Measurements from ENCODE around the gene CLASP1. TPM values are rescaled to one million over a fixed set of nuclear protein-coding genes. Genes with fewer than 3 reads are reported as not detected.
"Not testable (repeated sequence)": the region's sequence is repeated elsewhere in the genome, so short reads cannot be mapped to it uniquely, and the experiment has no call there.

CLASP1 gene
- total and polyA plus RNA-seq, 12 donors: 10.1 to 90.6 (median 71.7) TPM

DNA sequence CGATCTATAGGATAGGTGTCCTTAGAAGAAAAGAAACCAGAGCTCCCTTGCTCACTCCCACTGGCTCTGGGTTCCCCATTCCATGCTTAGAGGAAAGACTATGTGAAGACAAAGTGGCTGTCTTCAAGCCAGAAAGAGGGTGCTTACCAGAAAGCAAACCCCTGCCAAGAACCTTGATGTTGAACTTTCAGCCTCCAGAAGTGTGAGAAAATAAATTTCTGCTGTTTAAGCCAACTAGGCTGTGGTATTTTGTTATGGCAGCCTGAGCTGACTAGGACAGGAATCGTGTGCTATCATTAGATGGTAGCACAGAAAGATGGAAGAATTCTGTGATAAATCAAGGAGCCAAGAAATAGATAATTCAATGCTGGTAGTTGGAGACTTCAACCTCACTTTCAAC, 344.3 kb downstream of the CLASP1 start:
- TF ChIP-seq, protein P1, sequence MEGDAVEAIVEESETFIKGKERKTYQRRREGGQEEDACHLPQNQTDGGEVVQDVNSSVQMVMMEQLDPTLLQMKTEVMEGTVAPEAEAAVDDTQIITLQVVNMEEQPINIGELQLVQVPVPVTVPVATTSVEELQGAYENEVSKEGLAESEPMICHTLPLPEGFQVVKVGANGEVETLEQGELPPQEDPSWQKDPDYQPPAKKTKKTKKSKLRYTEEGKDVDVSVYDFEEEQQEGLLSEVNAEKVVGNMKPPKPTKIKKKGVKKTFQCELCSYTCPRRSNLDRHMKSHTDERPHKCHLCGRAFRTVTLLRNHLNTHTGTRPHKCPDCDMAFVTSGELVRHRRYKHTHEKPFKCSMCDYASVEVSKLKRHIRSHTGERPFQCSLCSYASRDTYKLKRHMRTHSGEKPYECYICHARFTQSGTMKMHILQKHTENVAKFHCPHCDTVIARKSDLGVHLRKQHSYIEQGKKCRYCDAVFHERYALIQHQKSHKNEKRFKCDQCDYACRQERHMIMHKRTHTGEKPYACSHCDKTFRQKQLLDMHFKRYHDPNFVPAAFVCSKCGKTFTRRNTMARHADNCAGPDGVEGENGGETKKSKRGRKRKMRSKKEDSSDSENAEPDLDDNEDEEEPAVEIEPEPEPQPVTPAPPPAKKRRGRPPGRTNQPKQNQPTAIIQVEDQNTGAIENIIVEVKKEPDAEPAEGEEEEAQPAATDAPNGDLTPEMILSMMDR (IDR thresholded peaks at IDR 0.05): no peak
- WGBS, 2 donors: 65 to 75% methylated on average over 2 of the region's 2 CpGs
- ATAC-seq (no peak), DNase-seq (no peak)
- H3K9me3 ChIP-seq: peaks cover 0 to 8% (median 0%) of the 10 kb centered on the region in 11 donors
- no peaks in the 10 kb centered on the region for H3K4me1 ChIP-seq
- intact Hi-C loops (cut with DNase I): no loop called here
- H3K36me3 ChIP-seq: no peaks in the 10 kb centered on the region
- H3K27ac ChIP-seq: no peak overlapping the region
- peaks cover 0 to 48% (median 7%) of the 10 kb centered on the region in 7 donors for H3K27me3 ChIP-seq
- no peak overlapping the region for H3K4me3 ChIP-seq

DNA sequence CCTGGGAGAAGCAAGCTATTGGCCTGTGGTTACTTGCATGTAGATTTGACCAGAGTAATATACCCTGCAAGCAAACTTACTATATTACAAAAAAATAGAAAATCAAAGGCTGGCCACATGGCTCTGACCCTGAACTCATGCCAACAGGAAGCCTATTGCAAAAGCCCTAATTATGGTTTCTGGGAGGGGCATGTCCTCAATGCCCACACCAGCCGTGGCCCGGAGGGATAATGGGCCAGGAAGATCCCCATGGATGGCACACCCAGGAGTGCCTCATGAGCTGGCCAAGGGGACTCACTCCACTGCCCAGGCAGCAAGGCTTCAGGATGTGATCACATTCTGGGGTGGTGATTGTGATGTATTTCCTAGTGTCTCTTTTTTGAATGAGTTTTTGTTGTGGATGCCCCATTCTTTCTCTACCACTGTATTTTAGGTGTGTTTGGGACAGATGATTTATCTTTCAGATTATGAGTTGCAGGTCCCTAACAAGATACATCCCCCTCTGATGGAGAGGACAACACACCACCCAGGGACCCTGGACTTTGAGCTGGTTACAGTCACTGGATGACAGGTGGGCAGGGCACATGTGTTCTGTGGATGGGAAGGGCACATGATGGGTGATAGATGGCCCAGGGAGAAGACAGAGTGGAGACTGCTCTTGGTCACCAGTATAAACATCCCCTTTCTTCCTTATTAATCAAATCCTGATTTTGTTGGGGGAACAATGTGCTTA, 345.6 kb downstream of the CLASP1 start:
- TF ChIP-seq, protein P1 (IDR thresholded peaks at IDR 0.05): no peak
- 42 to 67% methylated on average over 2 of the region's 2 CpGs for WGBS, 2 donors
- intact Hi-C loops (cut with DNase I): no loop called here
- peaks cover 0 to 48% (median 7%) of the 10 kb centered on the region in 7 donors for H3K27me3 ChIP-seq
- no peaks in the 10 kb centered on the region for H3K4me1 ChIP-seq
- DNase-seq (no peak), ATAC-seq (no peak)
- no peaks in the 10 kb centered on the region for H3K36me3 ChIP-seq
- peaks cover 0 to 7% (median 0%) of the 10 kb centered on the region in 11 donors for H3K9me3 ChIP-seq
- H3K27ac ChIP-seq: no peak overlapping the region
- no peak overlapping the region for H3K4me3 ChIP-seq

DNA sequence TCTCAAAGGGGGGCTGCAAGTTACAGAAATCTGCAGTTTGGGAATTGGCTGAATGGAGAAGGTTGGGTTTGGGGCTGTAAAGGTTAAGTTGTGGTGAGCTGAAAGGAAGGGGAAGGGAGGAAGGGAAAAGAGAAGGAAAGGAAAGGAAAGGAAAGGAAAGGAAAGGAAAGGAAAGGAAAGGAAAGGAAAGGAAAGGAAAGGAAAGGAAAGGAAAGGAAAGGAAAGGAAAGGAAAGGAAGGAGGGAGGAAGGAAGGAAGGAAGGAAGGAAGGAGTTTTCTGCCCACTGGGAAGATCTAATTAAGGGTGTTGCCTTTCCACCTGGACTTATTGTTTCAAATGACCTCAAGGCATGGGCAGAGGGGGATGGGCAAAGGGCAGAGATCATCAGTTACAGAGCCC, 348.1 kb downstream of the CLASP1 start:
- H3K36me3 ChIP-seq; H3K4me3 ChIP-seq; ATAC-seq; DNase-seq; H3K4me1 ChIP-seq; intact Hi-C loops (cut with DNase I); H3K27ac ChIP-seq; H3K9me3 ChIP-seq: not testable (repeated sequence)
- H3K27me3 ChIP-seq: peaks cover 0 to 43% (median under 1%) of the 10 kb centered on the region in 7 donors

DNA sequence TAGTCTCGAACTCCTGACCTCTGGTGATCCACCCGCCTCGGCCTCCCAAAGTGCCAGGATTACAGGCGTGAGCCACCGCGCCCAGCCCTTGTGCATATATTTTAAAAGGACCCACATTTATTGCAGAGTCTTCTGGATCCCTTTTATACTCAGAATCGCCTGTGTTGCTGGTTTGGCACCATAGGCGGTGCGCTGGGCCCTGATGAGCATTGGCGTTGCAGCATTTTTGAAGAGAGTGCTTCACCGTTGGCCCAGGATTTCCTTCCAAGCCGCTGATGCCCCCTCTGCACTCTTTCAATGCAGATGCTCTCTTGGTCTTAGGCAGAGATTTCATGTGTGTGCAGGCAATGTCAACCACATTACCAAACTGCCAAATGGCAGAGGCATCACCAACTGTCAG, 350.8 kb downstream of the CLASP1 start:
- Histone ChIP-seq H3K4me1 (peaks cover 0 to under 1% (median 0%) of the 10 kb centered on the region in 9 donors), H3K9me3 (no peaks in the 10 kb centered on the region), H3K27me3 (peaks cover 0 to 22% (median 0%) of the 10 kb centered on the region in 7 donors), H3K27ac (no peak overlapping the region), H3K4me3 (no peak overlapping the region), H3K36me3 (no peaks in the 10 kb centered on the region)
- TF ChIP-seq, protein P1 (IDR thresholded peaks at IDR 0.05): no peak
- intact Hi-C loops (cut with DNase I): loop anchor here in 1 of 10 donors (5.0 kb wide), 1 partner anchor 196 kb away; no protein-coding TSS in a partner anchor
- DNase-seq (no peak), ATAC-seq (no peak)
- 94 to 95% methylated on average over 12 of the region's 12 CpGs for WGBS, 2 donors

DNA sequence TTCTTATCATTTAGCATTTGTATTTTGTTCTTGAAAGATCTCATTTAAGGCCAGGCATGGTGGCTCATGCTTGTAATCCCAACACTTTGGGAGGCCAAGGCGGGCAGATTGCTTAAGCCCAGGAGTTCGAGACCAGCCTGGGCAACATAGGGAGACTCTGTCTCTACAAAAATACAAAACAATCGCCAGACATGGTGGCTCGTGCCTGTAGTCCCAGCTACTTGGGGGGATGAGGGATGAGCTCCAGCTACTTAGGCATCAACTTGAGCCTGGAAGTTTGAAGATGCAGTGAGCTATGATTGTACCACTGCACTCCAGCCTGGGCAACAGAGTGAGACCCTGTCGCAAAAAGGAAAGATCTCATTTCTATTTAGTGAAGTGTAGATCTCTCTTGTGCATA, 351.4 kb downstream of the CLASP1 start:
- H3K9me3 ChIP-seq, H3K27ac ChIP-seq, DNase-seq, H3K4me1 ChIP-seq, H3K4me3 ChIP-seq, ATAC-seq, H3K36me3 ChIP-seq: not testable (repeated sequence)
- H3K27me3 ChIP-seq: peaks cover 0 to 18% (median 0%) of the 10 kb centered on the region in 7 donors
- intact Hi-C loops (cut with DNase I): loop anchor here in 1 of 10 donors (5.0 kb wide), 1 partner anchor 196 kb away; no protein-coding TSS in a partner anchor
- 87 to 88% methylated on average over 5 of the region's 5 CpGs for WGBS, 2 donors
